CD4-positive, alpha-beta T cell (primary cell): ENCODE measurements around the gene MDM1. TPM values are rescaled to one million over a fixed set of nuclear protein-coding genes. Genes with fewer than 3 reads are reported as not detected.

Experiments
- ATAC-seq: fragments of 200-7000 bp; cut with Tn5 transposase; one replicate; pipeline ENCODE4 v1.10.0; 2022; ENCODE audit warnings: mild to moderate bottlenecking; ENCODE audit not compliant: poor library complexity
- CTCF ChIA-PET: fragments of 350-600 bp; sonication (Branson Sonifier 250); formaldehyde crosslinking; loops from one replicate; lab custom pipeline; 2021; ENCODE audit warnings: antibody characterized with exemption, inconsistent platforms; lab: Charles Lee
- POLR2A ChIA-PET: fragments of 350-600 bp; sonication (Branson Sonifier 250); formaldehyde crosslinking; loops from one replicate; lab custom pipeline; 2021; ENCODE audit warnings: antibody characterized with exemption, inconsistent platforms; lab: Charles Lee
- DNase-seq, 14 experiments: peaks; one replicate each; pipeline ENCODE4 v3.0.0-alpha.2; 2013 to 2020; ENCODE audit warnings: mixed read lengths in 2 of 14
- H3K27ac ChIP-seq, 2 donors: one replicate each; pipeline versions ENCODE4 v1.5.1 to v1.7.0; 2013; ENCODE audit warnings: low read length in 2 of 2, low read depth in 1 of 2, mild to moderate bottlenecking in 1 of 2
- H3K27me3 ChIP-seq, 2 experiments: 1 replicate in 1 of 2; 2 replicates in 1 of 2; pipeline versions ENCODE4 v1.6.1 to v1.7.0; 2013; ENCODE audit warnings: low read length in 2 of 2, control low read depth in 1 of 2, mild to moderate bottlenecking in 1 of 2, moderate library complexity in 1 of 2; ENCODE audit not compliant: insufficient read depth in 2 of 2, control insufficient read depth in 1 of 2
- H3K36me3 ChIP-seq: one replicate; pipeline ENCODE4 v1.6.1; 2013; ENCODE audit warnings: low read length, control low read depth; ENCODE audit not compliant: insufficient read depth
- H3K4me1 ChIP-seq: one replicate; pipeline ENCODE4 v1.6.1; 2013; ENCODE audit warnings: low read length, control low read depth; ENCODE audit not compliant: insufficient read depth
- H3K4me3 ChIP-seq: one replicate; pipeline ENCODE4 v1.5.1; 2013; ENCODE audit warnings: mild to moderate bottlenecking, low read length, moderate library complexity
- H3K9me3 ChIP-seq, 2 experiments: 1 replicate in 1 of 2; 2 replicates in 1 of 2; pipeline versions ENCODE4 v1.6.1 to v1.7.0; 2013; ENCODE audit warnings: low read length in 2 of 2, mild to moderate bottlenecking in 2 of 2, control low read depth in 1 of 2, moderate library complexity in 1 of 2; ENCODE audit not compliant: control insufficient read depth in 1 of 2, insufficient read depth in 1 of 2
- H3K27ac Mint-ChIP-seq: one replicate; pipeline ENCODE4 v1.8.0; 2020; ENCODE audit warnings: mixed read lengths
- H3K27me3 Mint-ChIP-seq: one replicate; pipeline ENCODE4 v1.8.0; 2021; ENCODE audit warnings: mixed read lengths
- H3K36me3 Mint-ChIP-seq: one replicate; pipeline ENCODE4 v1.8.0; 2021; ENCODE audit warnings: low read depth, mixed read lengths
- H3K4me1 Mint-ChIP-seq: one replicate; pipeline ENCODE4 v1.8.0; 2021; ENCODE audit warnings: low read depth, mixed read lengths
- H3K4me3 Mint-ChIP-seq: one replicate; pipeline ENCODE4 v1.8.0; 2020; ENCODE audit warnings: mild to moderate bottlenecking, mixed read lengths
- H3K9me3 Mint-ChIP-seq: one replicate; pipeline ENCODE4 v1.8.0; 2020; ENCODE audit warnings: mixed read lengths
- CTCF ChIP-seq: fragments of 200-600 bp; IDR thresholded peaks from one replicate; pipeline ENCODE4 v1.8.0; 2022; ENCODE audit warnings: antibody characterized with exemption, mild to moderate bottlenecking
- intact Hi-C, 2 experiments: fragments of 100-400 bp; cut with DNase I in 1 of 2; cut with micrococcal nuclease in 1 of 2; formaldehyde crosslinking; loops; one replicate each; pipeline versions ENCODE4 v1.15.1 to v1.9.0; 2023 to 2025; cut with DNase I, micrococcal nuclease
- polyA plus RNA-seq, 2 donors: library from polyadenylated mRNA; unstranded; fragments of 120-200 nt; gene quantifications; one replicate each; pipeline ENCODE4 v1.2.1, GENCODE V29; 2013
- total RNA-seq, 174 experiments: library from RNA in 2 of 174; stranded (reverse) in 2 of 174; gene quantifications; one replicate each; pipeline ENCODE4 v1.2.3 and lab custom pipeline; 2021 to 2026

The MDM1 gene
- 10 to 100 TPM; 11.0 to 11.6 TPM for total RNA-seq
- 26.0 TPM for polyA plus RNA-seq (2013, experiment 1 of 2)
- polyA plus RNA-seq (2013, experiment 2 of 2): 27.5 TPM
- total RNA-seq (lab: John Stamatoyannopoulos, UW): 5.5 to 54.9 (median 31.1) reads per million in 172 experiments

DNA sequence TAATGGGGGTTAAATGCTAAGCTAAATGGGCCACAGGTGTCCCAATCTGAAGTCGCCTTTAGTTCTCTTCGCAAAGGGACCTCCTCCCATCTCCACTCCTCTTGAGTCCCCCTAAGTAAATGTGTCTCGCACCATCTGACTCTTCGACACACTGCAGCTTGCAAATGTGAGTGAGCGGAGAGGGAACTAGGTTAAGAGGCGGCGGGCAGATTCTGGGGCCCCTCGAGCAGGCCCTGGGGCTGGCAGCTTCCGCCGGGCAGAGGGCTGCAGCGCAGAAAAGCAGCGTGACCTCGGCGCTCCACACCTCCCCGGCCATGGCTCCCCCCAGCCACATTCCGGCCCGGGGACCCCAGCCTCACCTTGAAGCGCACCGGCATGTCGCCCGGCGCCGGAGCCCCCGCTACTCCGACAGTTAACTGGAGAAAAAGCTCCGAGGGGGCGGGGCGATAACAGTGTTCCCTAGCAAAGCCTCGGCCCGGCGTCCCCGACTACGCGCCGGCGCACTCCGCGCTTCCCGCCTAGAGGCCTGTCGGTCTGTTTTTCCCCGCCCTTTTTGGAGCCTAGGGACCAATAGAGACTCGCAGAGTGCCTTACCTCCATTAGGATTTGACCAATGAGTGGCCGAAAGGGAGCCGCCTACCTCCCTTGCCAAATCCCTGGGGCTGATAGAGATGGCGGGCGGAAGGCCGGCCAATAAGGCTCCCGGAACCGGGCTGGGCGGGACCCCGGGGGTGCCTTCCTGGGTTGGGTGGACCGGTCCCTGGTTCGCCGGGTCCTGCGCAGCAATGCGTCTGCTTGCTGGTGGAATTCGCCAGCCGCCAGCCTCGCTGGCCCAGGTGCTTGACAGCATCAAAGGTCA, at the start of gene MDM1:
MDM1 (minus strand) TSS at position 494 of the 859 bp plus-strand sequence; CDS start at position 377, 117 bp downstream.
- intact Hi-C loops: loop anchor here (5.0 kb wide), 3 partner anchors 155 to 1250 kb away; partner anchors contain the start of gene MDM2 (in 1 of the 2)
- Histone ChIP-seq H3K27me3 (no peaks in the 10 kb centered on the region), H3K4me1 (peaks cover 25% of the 10 kb centered on the region), H3K4me3 (peak within 1 kb of the TSS; percentile 66), H3K27ac (peak within 1 kb of the TSS; percentile 30 to 66), H3K36me3 (peaks cover 6% of the 10 kb centered on the region), H3K9me3 (no peaks in the 10 kb centered on the region)
- DNase-seq (peak; percentile 85 to 99 (median 94)), ATAC-seq (peak; percentile 96)
- no peaks in the 10 kb centered on the region for H3K27me3 Mint-ChIP-seq
- H3K27ac Mint-ChIP-seq: peak within 1 kb of the TSS; percentile 84
- no peaks in the 10 kb centered on the region for H3K9me3 Mint-ChIP-seq
- CTCF ChIA-PET: interaction anchor here (0.6 to 1.5 kb wide), 4 partner anchors 12 to 1061 kb away, joined by 3 read pairs; no protein-coding TSS in a partner anchor
- peaks cover 31% of the 10 kb centered on the region for H3K36me3 Mint-ChIP-seq
- no peak for TF ChIP-seq CTCF
- POLR2A ChIA-PET: interaction anchor here (0.6 to 2.2 kb wide), 12 partner anchors 11 to 977 kb away, joined by 3 to 16 read pairs (median 4); partner anchors contain the start of genes MDM2, NUP107, RAP1B and SLC35E3
- H3K4me3 Mint-ChIP-seq: peak within 1 kb of the TSS; percentile 91
- peaks cover 59% of the 10 kb centered on the region for H3K4me1 Mint-ChIP-seq

DNA sequence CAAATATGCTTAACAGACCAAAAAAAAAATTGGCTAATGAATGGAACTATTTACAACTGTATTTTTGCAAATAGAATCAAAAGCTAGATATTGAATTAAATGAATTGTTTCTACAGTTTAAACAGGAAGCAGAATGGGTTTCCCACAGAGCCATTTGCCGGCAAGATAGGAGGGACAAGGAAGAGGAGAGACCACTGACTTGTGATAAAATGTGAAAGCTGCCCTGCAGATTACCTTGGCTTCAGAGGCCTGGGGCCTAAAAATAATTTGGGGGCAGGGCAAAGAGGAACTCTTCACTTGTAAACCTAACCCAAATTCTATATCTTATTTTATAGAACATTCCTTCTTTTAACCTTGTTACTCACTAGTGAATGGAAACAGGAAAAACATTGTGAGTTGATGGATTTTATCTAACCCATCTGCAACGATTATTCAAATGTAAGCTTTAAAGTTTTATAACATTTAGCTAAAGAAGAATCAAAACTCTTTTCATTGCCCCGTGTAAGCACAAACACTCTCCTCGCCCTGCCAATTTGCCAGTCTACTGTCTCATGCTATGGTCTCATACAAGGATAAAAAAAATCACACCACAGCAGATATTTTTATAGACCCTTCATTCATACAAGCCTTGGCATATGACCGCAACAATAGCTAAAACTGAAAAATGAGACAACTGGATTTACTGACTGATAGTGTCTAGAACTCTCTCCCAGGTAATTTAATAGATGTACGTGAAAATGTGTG, 49.5 kb upstream of the MDM1 start:
- Mint-ChIP-seq H3K9me3 (peaks cover 6% of the 10 kb centered on the region), H3K4me1 (peaks cover 14% of the 10 kb centered on the region), H3K36me3 (no peaks in the 10 kb centered on the region), H3K4me3 (no peak overlapping the region), H3K27me3 (no peaks in the 10 kb centered on the region), H3K27ac (no peak overlapping the region)
- ATAC-seq (no peak), DNase-seq (no peak)
- H3K9me3 ChIP-seq: peaks cover 10 to 13% of the 10 kb centered on the region in 2 experiments
- intact Hi-C loops: no loop called here
- no peak for TF ChIP-seq CTCF
- H3K4me3 ChIP-seq: no peak overlapping the region
- no peaks in the 10 kb centered on the region for H3K27me3 ChIP-seq
- peaks cover 6% of the 10 kb centered on the region for H3K4me1 ChIP-seq
- no peaks in the 10 kb centered on the region for H3K36me3 ChIP-seq
- ChIA-PET POLR2A (interaction anchor here (0.9 kb wide), 1 partner anchor 16 kb away, joined by 3 read pairs; no protein-coding TSS in a partner anchor), CTCF (no interaction called here)
- H3K27ac ChIP-seq: no peak overlapping the region
